Activated CD4-positive, alpha-beta T cell treated with anti-CD3 and anti-CD28 coated beads, Interleukin-2, amount 50 U/mL, for 1 hour (primary cell): ENCODE data around the gene BANP.
"Not testable (repeated sequence)": the region's sequence is repeated elsewhere in the genome, so short reads cannot be mapped to it uniquely, and the experiment has no call there.

Experiments
- DNase-seq: peaks from one replicate; pipeline ENCODE4 v3.0.0-alpha.2; 2020

BANP gene

GRCh38 chr16:87929986-87930385 lies 21.2 kb upstream of the BANP start:
- no peak for DNase-seq

GRCh38 chr16:87930456-87930855 lies 20.8 kb upstream of the BANP start:
- DNase-seq: no peak

- no peak for DNase-seq
These were observed 19.7 kb upstream of the BANP start for GRCh38 chr16:87931504-87931903.

GRCh38 chr16:87932475-87933139 lies 18.6 kb upstream of the BANP start:
- not testable (repeated sequence) for DNase-seq

- DNase-seq: no peak
These were observed 18.1 kb upstream of the BANP start for GRCh38 chr16:87933140-87933495.

GRCh38 chr16:87934752-87935425 lies 16.3 kb upstream of the BANP start:
- DNase-seq: not testable (repeated sequence)

GRCh38 chr16:87936016-87936374 lies 15.2 kb upstream of the BANP start:
- not testable (repeated sequence) for DNase-seq

- DNase-seq: no peak
These were observed 14.6 kb upstream of the BANP start, which contains the start of gene CA5A for GRCh38 chr16:87936375-87937230. Gene CA5A (minus strand): TSS chr16:87936529. CDS start chr16:87936450, 79 bp downstream.

- DNase-seq: not testable (repeated sequence)
These were observed 14.0 kb upstream of the BANP start for GRCh38 chr16:87937231-87937542.

GRCh38 chr16:87938412-87938949 lies 12.8 kb upstream of the BANP start:
- DNase-seq: no peak

GRCh38 chr16:87939562-87940423 lies 11.4 kb upstream of the BANP start:
- no peak for DNase-seq

- DNase-seq: no peak
These were observed 8.6 kb upstream of the BANP start for GRCh38 chr16:87942680-87943079.

GRCh38 chr16:87945351-87946042 lies 5.7 kb upstream of the BANP start:
- DNase-seq: no peak

GRCh38 chr16:87946596-87947347 lies 4.5 kb upstream of the BANP start:
- DNase-seq: no peak

GRCh38 chr16:87947356-87948118 lies 3.7 kb upstream of the BANP start:
- no peak for DNase-seq

GRCh38 chr16:87948119-87948545 lies 3.1 kb upstream of the BANP start:
- no peak for DNase-seq

- DNase-seq: no peak
These were observed 2.5 kb upstream of the BANP start for GRCh38 chr16:87948735-87949070.

- DNase-seq: no peak
These were observed 2.0 kb upstream of the BANP start for GRCh38 chr16:87949071-87949744.

GRCh38 chr16:87951552-87952538 lies 611 bp downstream of the BANP start:
- peak; percentile 34 for DNase-seq
